ENCODE measurements around the gene TRIOBP. TPM values are rescaled to one million over a fixed set of nuclear protein-coding genes. Genes with fewer than 3 reads are reported as not detected.
"Not testable (repeated sequence)": the region's sequence is repeated elsewhere in the genome, so short reads cannot be mapped to it uniquely, and the experiment has no call there.

TRIOBP gene
- total RNA-seq, 1 donor from 2014 or later = 114 TPM

- DNase-seq (ENCODE audit: low read depth) = no peak
Observed at GRCh38 chr22:37690407-37690806, 6.4 kb upstream of the TRIOBP start.

- no peak for DNase-seq (ENCODE audit: low read depth)
Observed at GRCh38 chr22:37690901-37691504, 5.8 kb upstream of the TRIOBP start.

GRCh38 chr22:37692627-37693285, 4.1 kb upstream of the TRIOBP start:
- no peak for DNase-seq (ENCODE audit: low read depth)

- DNase-seq (ENCODE audit: low read depth) = not testable (repeated sequence)
Observed at GRCh38 chr22:37694131-37694530, 2.7 kb upstream of the TRIOBP start.

- not testable (repeated sequence) for DNase-seq (ENCODE audit: low read depth)
Observed at GRCh38 chr22:37696260-37696656, 590 bp upstream of the TRIOBP start.

GRCh38 chr22:37697538-37697835, 639 bp downstream of the TRIOBP start:
- no peak for DNase-seq (ENCODE audit: low read depth)

- DNase-seq (ENCODE audit: low read depth) = no peak
Observed at GRCh38 chr22:37701141-37701786, 4.4 kb downstream of the TRIOBP start.

- DNase-seq (ENCODE audit: low read depth) = no peak
Observed at GRCh38 chr22:37703906-37704305, 7.1 kb downstream of the TRIOBP start.

GRCh38 chr22:37704645-37705044, 7.8 kb downstream of the TRIOBP start:
- DNase-seq (ENCODE audit: low read depth) = no peak

- DNase-seq (ENCODE audit: low read depth) = no peak
Observed at GRCh38 chr22:37705205-37705604, 8.4 kb downstream of the TRIOBP start.

- no peak for DNase-seq (ENCODE audit: low read depth)
Observed at GRCh38 chr22:37708580-37709444, 12.0 kb downstream of the TRIOBP start.

- DNase-seq (ENCODE audit: low read depth) = no peak
Observed at GRCh38 chr22:37709445-37709765, 12.6 kb downstream of the TRIOBP start.

- peak; percentile 15 for DNase-seq (ENCODE audit: low read depth)
Observed at GRCh38 chr22:37710675-37711074, 13.8 kb downstream of the TRIOBP start.

GRCh38 chr22:37711490-37711889, 14.6 kb downstream of the TRIOBP start:
- no peak for DNase-seq (ENCODE audit: low read depth)

- no peak for DNase-seq (ENCODE audit: low read depth)
Observed at GRCh38 chr22:37713761-37714160, 16.9 kb downstream of the TRIOBP start.

- DNase-seq (ENCODE audit: low read depth) = no peak
Observed at GRCh38 chr22:37714634-37715033, 17.8 kb downstream of the TRIOBP start.

GRCh38 chr22:37715760-37716159, 18.9 kb downstream of the TRIOBP start:
- no peak for DNase-seq (ENCODE audit: low read depth)

- DNase-seq (ENCODE audit: low read depth) = no peak
Observed at GRCh38 chr22:37716708-37717107, 19.9 kb downstream of the TRIOBP start.

GRCh38 chr22:37717235-37717634, 20.4 kb downstream of the TRIOBP start:
- not testable (repeated sequence) for DNase-seq (ENCODE audit: low read depth)

GRCh38 chr22:37717746-37718305, 21.0 kb downstream of the TRIOBP start:
- DNase-seq (ENCODE audit: low read depth) = not testable (repeated sequence)

- DNase-seq (ENCODE audit: low read depth) = no peak
Observed at GRCh38 chr22:37725551-37726240, 28.8 kb downstream of the TRIOBP start.

All from renal cortical epithelial cell (primary cell).